KMS-11 (cell line): ENCODE data around the gene DLL3.

Experiments
- H2AFZ ChIP-seq: fragments of 200-600 bp; sonication (generic); 2 replicates; pipeline ENCODE4 v1.6.1; 2016; ENCODE audit warnings: antibody characterized with exemption, mixed run types, low read depth
- H3K27ac ChIP-seq: fragments of 200-600 bp; sonication (generic); 2 replicates; pipeline ENCODE4 v1.6.1; 2016; ENCODE audit warnings: mild to moderate bottlenecking, mixed run types
- H3K27me3 ChIP-seq: fragments of 200-600 bp; sonication (generic); 2 replicates; pipeline ENCODE4 v1.6.1; 2017; ENCODE audit warnings: mild to moderate bottlenecking, low read depth, mixed run types, moderate library complexity; ENCODE audit not compliant: insufficient read depth
- H3K36me3 ChIP-seq: fragments of 200-600 bp; sonication (generic); 2 replicates; pipeline ENCODE4 v1.6.1; 2017; ENCODE audit warnings: mild to moderate bottlenecking, mixed run types; ENCODE audit not compliant: insufficient read depth
- H3K4me1 ChIP-seq: fragments of 200-600 bp; sonication (generic); 2 replicates; pipeline ENCODE4 v1.6.1; 2016; ENCODE audit warnings: mild to moderate bottlenecking, low read depth, mixed run types; ENCODE audit not compliant: poor library complexity, severe bottlenecking
- H3K4me2 ChIP-seq: fragments of 200-600 bp; sonication (generic); 2 replicates; pipeline ENCODE4 v1.7.0; 2016; ENCODE audit warnings: mild to moderate bottlenecking, mixed run types
- H3K4me3 ChIP-seq: fragments of 200-600 bp; sonication (generic); IDR thresholded peaks from 2 replicates; pipeline ENCODE4 v1.6.1; 2017; ENCODE audit warnings: low read depth, low read length, mixed read lengths; ENCODE audit not compliant: insufficient read depth
- H3K79me2 ChIP-seq: fragments of 200-600 bp; sonication (generic); 2 replicates; pipeline ENCODE4 v1.6.1; 2016; ENCODE audit warnings: low read depth, mixed run types; ENCODE audit not compliant: insufficient read depth
- H3K9ac ChIP-seq: fragments of 200-600 bp; sonication (generic); 2 replicates; pipeline ENCODE4 v1.6.1; 2016; ENCODE audit warnings: mild to moderate bottlenecking, mixed run types
- H4K20me1 ChIP-seq: fragments of 200-600 bp; sonication (generic); 2 replicates; pipeline ENCODE4 v1.6.1; 2016; ENCODE audit warnings: mild to moderate bottlenecking, mixed run types; ENCODE audit not compliant: insufficient read depth
- TF ChIP-seq, protein P1 (sequence below): fragments of 200-600 bp; sonication (generic); conservative IDR thresholded peaks from 2 replicates; pipeline ENCODE4 v1.6.1; 2017; ENCODE audit warnings: low read depth, mild to moderate bottlenecking, antibody characterized with exemption, low read length, moderate library complexity, mixed read lengths

The DLL3 gene

DNA sequence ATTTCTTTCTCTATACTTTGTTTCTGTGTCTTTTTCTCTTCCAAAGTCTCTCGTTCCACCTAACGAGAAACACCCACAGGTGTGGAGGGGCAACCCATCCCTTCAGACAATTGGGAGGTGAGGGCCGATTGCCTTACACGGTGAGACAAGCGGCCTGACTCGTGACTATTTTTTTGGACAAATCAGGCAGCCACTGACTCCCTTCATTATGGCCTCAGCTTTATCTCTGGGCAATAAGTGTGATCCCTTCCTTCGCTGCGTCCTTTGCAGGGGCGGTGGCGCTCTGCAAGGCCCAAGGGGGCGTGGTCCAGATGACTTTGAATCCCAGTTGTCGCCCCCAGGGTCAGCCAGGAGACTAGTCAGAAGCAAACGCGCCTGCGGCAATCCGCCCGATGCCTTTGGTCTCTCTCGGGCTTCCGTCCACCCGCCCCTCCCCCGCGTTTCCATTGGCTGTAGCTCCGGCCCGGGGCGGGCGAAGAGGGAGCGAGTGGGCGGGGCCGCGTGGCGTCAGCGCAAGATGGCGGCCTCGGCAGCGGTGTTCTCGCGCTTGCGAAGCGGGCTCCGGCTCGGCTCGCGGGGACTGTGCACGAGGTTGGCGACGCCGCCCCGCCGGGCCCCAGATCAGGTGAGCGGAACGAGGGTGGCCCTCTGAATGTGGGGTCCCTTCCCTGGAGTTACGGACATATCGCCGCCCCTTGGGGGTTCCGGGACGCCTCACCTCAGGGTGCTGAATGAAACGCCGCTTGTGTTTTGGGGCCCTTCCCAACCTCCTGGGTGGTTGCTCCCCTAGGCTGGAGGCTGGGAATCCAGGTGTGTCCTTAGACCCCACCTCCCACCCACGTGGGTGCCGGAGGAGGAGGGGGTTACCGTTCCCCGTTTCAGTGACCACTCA, 18.2 kb upstream of the DLL3 start, which contains the start of gene TIMM50:
TIMM50 (plus strand) TSS at position 502 of the 892 bp plus-strand sequence; CDS start at position 518, 16 bp downstream.
- Histone ChIP-seq H3K27me3 (no peaks in the 10 kb centered on the region), H3K9ac (peak within 1 kb of the TSS; percentile 94), H3K79me2 (peaks cover 30% of the 10 kb centered on the region), H3K4me3 (no peak within 1 kb of the TSS), H3K36me3 (peaks cover 10% of the 10 kb centered on the region; the same call in 1 of the 2 replicates), H4K20me1 (no peaks in the 10 kb centered on the region), H3K27ac (peak within 1 kb of the TSS; percentile 64), H3K4me2 (peak within 1 kb of the TSS; percentile 79), H3K4me1 (peaks cover 13% of the 10 kb centered on the region), H2AFZ (peak within 1 kb of the TSS; percentile 86)
- TF ChIP-seq, protein P1, sequence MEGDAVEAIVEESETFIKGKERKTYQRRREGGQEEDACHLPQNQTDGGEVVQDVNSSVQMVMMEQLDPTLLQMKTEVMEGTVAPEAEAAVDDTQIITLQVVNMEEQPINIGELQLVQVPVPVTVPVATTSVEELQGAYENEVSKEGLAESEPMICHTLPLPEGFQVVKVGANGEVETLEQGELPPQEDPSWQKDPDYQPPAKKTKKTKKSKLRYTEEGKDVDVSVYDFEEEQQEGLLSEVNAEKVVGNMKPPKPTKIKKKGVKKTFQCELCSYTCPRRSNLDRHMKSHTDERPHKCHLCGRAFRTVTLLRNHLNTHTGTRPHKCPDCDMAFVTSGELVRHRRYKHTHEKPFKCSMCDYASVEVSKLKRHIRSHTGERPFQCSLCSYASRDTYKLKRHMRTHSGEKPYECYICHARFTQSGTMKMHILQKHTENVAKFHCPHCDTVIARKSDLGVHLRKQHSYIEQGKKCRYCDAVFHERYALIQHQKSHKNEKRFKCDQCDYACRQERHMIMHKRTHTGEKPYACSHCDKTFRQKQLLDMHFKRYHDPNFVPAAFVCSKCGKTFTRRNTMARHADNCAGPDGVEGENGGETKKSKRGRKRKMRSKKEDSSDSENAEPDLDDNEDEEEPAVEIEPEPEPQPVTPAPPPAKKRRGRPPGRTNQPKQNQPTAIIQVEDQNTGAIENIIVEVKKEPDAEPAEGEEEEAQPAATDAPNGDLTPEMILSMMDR = no peak

DNA sequence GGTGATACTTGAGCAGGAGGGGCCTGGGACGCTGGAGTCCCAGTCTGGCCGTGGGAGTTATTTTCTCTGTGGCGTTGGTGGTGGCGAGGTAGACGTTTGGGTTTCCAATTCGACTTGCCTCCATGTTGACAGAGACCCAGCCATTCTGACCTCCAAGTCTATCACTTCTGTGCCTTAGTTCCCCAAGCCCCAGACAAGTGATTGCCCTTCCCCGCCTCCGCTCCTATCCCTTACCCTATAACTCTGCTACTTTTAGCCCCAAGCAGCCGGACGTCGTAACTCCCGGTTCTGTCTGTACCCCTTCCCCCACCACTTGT, 17.6 kb upstream of the DLL3 start:
- peaks cover 13% of the 10 kb centered on the region for H3K4me1 ChIP-seq
- peak overlapping the region; percentile 64 for H3K27ac ChIP-seq
- TF ChIP-seq, protein P1 = no peak
- peaks cover 30% of the 10 kb centered on the region for H3K79me2 ChIP-seq
- H3K4me3 ChIP-seq = no peak overlapping the region
- H3K4me2 ChIP-seq = peak overlapping the region; percentile 79
- H2AFZ ChIP-seq = peak overlapping the region; percentile 86
- H3K9ac ChIP-seq = peak overlapping the region; percentile 94
- H4K20me1 ChIP-seq = no peaks in the 10 kb centered on the region
- no peaks in the 10 kb centered on the region for H3K27me3 ChIP-seq
- peaks cover 10% of the 10 kb centered on the region; the same call in 1 of the 2 replicates for H3K36me3 ChIP-seq

DNA sequence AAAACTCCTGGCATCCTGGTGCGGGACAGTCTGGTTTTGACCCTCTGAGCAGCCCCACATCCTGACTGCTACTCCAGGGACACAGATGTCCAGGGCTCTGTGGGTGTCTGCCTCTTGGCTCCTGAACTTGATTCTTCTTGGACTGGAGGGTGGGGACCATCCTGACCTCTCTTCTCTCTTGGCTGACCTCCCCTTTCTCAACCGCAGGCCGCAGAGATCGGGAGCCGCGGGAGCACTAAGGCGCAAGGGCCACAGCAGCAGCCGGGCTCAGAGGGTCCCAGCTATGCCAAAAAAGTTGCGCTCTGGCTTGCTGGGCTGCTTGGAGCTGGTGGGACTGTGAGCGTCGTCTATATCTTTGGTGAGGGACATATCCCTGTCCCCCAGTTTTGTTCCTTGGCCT, 17.1 kb upstream of the DLL3 start:
- TF ChIP-seq, protein P1 = no peak
- H3K36me3 ChIP-seq = peaks cover 10% of the 10 kb centered on the region; the same call in 1 of the 2 replicates
- H3K9ac ChIP-seq = peak overlapping the region; percentile 94; the same call in 1 of the 2 replicates
- H3K4me1 ChIP-seq = peaks cover 13% of the 10 kb centered on the region
- H3K27ac ChIP-seq = no peak overlapping the region; the same call in 1 of the 2 replicates
- H3K27me3 ChIP-seq = no peaks in the 10 kb centered on the region
- H3K4me3 ChIP-seq = no peak overlapping the region
- H3K79me2 ChIP-seq = peaks cover 30% of the 10 kb centered on the region
- no peak overlapping the region for H2AFZ ChIP-seq
- H3K4me2 ChIP-seq = peak overlapping the region; percentile 79
- H4K20me1 ChIP-seq = no peaks in the 10 kb centered on the region

DNA sequence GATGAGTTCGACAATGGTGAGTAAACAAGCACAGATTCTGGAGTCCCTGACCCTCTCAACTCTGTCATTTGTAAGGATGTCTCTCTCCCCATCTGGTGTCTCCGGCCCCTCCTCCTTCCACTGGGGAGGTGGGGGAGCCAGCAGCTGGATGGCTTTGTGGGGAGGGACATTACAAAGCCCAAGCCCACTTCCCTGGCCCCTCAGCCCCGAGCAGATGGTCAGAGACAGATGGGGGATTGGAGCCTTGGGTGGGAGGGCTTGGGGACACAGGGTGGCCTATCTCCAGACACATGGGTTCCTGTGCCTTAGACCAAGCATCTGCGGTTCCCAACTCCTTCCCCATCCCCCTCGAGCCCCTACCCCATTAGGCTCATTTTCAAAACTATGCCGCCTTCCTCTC, 15.6 kb upstream of the DLL3 start:
- Histone ChIP-seq H3K36me3 (peaks cover 10% of the 10 kb centered on the region; the same call in 1 of the 2 replicates), H3K27me3 (no peaks in the 10 kb centered on the region), H4K20me1 (no peaks in the 10 kb centered on the region), H2AFZ (no peak overlapping the region), H3K4me2 (no peak overlapping the region), H3K79me2 (peaks cover 30% of the 10 kb centered on the region), H3K4me3 (no peak overlapping the region), H3K27ac (no peak overlapping the region), H3K9ac (no peak overlapping the region), H3K4me1 (peaks cover 13% of the 10 kb centered on the region)
- TF ChIP-seq, protein P1 = no peak
